GM10847 (cell line): ENCODE results near the gene CCDC71L.

ENCODE experiments used
- POLR2A ChIP-seq: IDR thresholded peaks from 2 replicates; pipeline ENCODE4 v1.6.1; 2011; ENCODE audit not compliant: insufficient read length; ENCODE audit errors: extremely low read depth

The CCDC71L gene

GRCh38 chr7:106660862-106661720, at the start of gene CCDC71L:
Gene CCDC71L (minus strand): TSS chr7:106661158. CDS start chr7:106660896, 262 bp downstream.
- peak; percentile 33 for TF ChIP-seq POLR2A

GRCh38 chr7:106704000-106704840, 43.3 kb upstream of the CCDC71L start:
- TF ChIP-seq POLR2A = no peak

DNA sequence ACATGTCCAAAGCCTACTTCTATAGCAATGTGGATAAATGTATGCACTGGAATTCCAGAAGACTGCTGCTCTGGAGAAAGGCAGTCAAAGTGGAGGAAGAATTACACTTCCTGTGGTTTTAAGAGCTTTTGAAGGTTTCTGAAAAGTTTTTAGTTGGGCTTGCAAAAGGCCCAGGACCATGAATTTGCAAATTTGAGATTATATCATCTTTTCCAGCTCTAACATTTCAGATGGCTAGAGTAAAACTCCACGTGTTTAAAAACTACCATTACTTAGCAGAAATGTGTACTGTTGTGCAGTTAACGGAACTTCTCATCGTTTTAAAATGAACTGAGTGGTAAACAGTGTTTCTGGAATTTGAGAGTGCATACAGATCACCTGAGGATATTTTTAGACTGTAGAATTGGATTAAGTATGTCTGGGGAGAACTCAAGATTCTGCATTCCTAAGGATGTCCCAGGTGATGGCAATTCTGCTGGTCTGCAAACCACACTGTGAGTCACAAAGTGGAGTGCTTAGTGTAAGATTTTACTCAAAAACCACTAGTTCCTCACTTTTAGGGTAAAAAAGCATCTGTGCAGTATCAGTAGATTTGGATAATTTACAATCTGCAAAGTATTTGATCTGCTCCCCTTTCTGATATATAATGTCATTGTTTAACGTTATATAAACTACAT, 32.9 kb upstream of the CCDC71L start:
- no peak for TF ChIP-seq POLR2A

DNA sequence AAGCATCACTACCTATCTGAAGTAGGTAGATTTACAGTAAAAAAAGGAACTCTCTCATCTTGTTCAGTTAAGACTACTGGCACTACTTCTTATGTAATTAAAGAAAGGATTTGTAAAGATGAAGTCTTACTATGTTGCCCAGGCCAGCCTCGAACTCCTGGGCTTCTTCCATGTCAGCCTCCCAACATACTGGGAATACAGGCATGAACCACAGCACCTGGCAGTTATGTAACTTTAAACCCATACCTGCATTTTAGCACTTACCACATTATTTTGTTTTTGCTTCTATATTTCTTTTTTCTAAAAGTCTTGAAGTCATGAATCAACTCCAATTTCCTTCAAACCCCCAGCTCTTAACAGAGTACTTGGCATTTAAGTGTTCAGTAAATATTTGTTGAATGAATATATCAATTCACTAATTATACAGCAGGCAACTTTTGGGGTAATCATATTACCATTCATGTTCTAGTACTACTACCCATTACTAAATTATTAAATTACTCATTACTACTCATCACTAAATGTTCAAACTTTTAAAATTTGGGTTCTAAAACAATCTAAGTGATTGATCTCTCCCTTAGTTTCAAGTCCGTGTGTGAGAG, 31.6 kb upstream of the CCDC71L start:
- TF ChIP-seq POLR2A = no peak

- TF ChIP-seq POLR2A = no peak
Observed at GRCh38 chr7:106683941-106684340, 23.0 kb upstream of the CCDC71L start.

DNA sequence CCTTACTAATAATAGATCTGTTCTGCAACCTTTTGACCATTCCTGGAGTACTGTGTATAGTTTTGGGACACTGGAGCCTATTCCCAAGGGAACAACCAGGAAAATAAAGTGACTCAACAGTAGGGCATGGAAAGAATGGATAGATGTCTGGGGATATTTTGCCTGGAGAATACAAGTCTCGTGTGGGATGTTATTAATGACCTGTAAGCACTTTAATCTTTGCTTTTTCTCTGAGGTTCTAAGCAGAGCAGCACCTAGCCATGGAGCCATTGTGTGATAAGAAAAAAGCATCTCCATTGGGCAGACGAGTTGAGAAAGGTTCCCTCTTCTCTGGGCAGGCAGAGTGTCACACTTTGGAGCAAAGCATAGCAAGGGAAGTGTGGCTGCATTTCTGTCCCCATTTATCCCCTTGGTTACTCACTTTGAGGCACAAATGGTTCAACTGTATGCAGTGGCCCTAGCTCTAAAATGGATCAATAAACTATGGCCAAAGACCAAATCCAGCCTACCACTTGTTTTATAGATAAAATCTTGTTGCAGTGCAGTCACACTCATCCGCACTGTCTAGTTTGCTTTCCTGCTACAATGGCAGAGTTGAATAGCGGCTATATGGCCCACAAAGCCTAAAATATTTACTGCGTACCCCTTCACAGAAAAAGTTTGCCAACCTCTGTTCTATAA, 21.0 kb upstream of the CCDC71L start:
- TF ChIP-seq POLR2A = no peak

- no peak for TF ChIP-seq POLR2A
Observed at GRCh38 chr7:106679153-106679931, 18.4 kb upstream of the CCDC71L start.

- TF ChIP-seq POLR2A = no peak
Observed at GRCh38 chr7:106678795-106679152, 17.8 kb upstream of the CCDC71L start.

- TF ChIP-seq POLR2A = no peak
Observed at GRCh38 chr7:106671160-106671559, 10.2 kb upstream of the CCDC71L start.

GRCh38 chr7:106668861-106669524, 8.0 kb upstream of the CCDC71L start:
- no peak for TF ChIP-seq POLR2A

GRCh38 chr7:106666353-106666752, 5.4 kb upstream of the CCDC71L start:
- no peak for TF ChIP-seq POLR2A

DNA sequence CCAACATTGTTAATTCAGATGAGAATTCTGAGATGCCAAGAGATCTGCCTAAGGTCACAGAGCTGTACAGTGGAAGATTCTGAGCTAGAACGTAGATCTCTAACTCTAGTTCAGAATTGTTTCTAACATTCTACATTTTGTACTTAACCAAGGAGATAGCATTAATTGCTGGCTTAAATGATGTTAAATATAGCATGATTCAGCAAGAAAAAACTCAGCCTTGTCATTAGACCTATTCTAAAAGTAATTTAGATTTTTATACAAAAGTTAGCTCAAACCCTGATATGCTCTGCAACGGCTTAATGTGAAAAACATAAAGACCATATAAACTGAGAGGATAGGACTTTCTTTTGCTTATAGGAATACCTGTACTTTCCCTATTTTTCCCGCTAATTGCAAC, 3.4 kb upstream of the CCDC71L start:
- TF ChIP-seq POLR2A = no peak
